Peyer's patch (tissue), 4 donors: ENCODE data around the gene SLC25A53.
A peak's percentile ranks its signal among the peaks of the same experiment; 100 is the strongest.

ENCODE experiments used
- CTCF ChIP-seq, 6 experiments: fragments of 450-650 bp in 4 of 6; fragments of 200-600 bp in 2 of 6; sonication (generic) in 1 of 6; IDR thresholded peaks; one replicate each; pipeline ENCODE4 v1.5.1; 2017 to 2019; ENCODE audit warnings: antibody characterized with exemption in 6 of 6, mild to moderate bottlenecking in 3 of 6, moderate library complexity in 1 of 6
- POLR2A ChIP-seq, 2 donors: fragments of 450-650 bp; IDR thresholded peaks; one replicate each; pipeline ENCODE4 v1.5.1; 2017; ENCODE audit warnings: antibody characterized with exemption in 2 of 2, mild to moderate bottlenecking in 2 of 2, moderate library complexity in 2 of 2

- TF ChIP-seq CTCF (IDR thresholded peaks at IDR 0.05) (no peak), POLR2A (IDR thresholded peaks at IDR 0.05) (peak; percentile 39 to 59)
Measured at GRCh38 chrX:104156630-104157529, at the start of gene SLC25A53.
